Smooth muscle cell (in vitro differentiated cells): ENCODE measurements around the gene TTC1. TPM values are rescaled to one million over a fixed set of nuclear protein-coding genes. Genes with fewer than 3 reads are reported as not detected.
A peak's percentile ranks its signal among the peaks of the same experiment; 100 is the strongest.

Experiments used
- DNase-seq: peaks from one replicate; lab custom pipeline; 2025; ENCODE audit not compliant: unreplicated experiment; lab: John Stamatoyannopoulos, UW
- H2AFZ ChIP-seq: fragments of 200-600 bp; sonication (generic); 2 replicates; pipeline ENCODE4 v1.6.0; 2016; ENCODE audit warnings: antibody characterized with exemption, low read depth, mild to moderate bottlenecking
- H3F3A ChIP-seq: fragments of 200-600 bp; sonication (generic); 2 replicates; pipeline ENCODE4 v1.6.0; 2017; ENCODE audit warnings: antibody characterized with exemption, low read depth
- H3K27ac ChIP-seq: fragments of 200-600 bp; sonication (generic); 2 replicates; pipeline ENCODE4 v1.5.1; 2016; ENCODE audit warnings: low read depth, mild to moderate bottlenecking
- H3K27me3 ChIP-seq: fragments of 200-600 bp; sonication (generic); 2 replicates; pipeline ENCODE4 v1.6.1; 2016; ENCODE audit warnings: low read depth, mild to moderate bottlenecking
- H3K36me3 ChIP-seq: fragments of 200-600 bp; sonication (generic); 2 replicates; pipeline ENCODE4 v1.5.1; 2016; ENCODE audit warnings: low read depth
- H3K4me1 ChIP-seq: fragments of 200-600 bp; sonication (generic); 2 replicates; pipeline ENCODE4 v1.5.1; 2016; ENCODE audit warnings: low read depth
- H3K4me2 ChIP-seq: fragments of 200-600 bp; sonication (generic); 2 replicates; pipeline ENCODE4 v1.6.0; 2016; ENCODE audit warnings: mild to moderate bottlenecking
- H3K4me3 ChIP-seq: fragments of 200-600 bp; sonication (generic); 2 replicates; pipeline ENCODE4 v1.5.1; 2016; ENCODE audit warnings: mild to moderate bottlenecking
- H3K79me2 ChIP-seq: fragments of 200-600 bp; sonication (generic); 2 replicates; pipeline ENCODE4 v1.6.0; 2016; ENCODE audit warnings: low read depth, mild to moderate bottlenecking
- H3K9ac ChIP-seq: fragments of 200-600 bp; sonication (generic); 2 replicates; pipeline ENCODE4 v1.6.0; 2016; ENCODE audit warnings: low read depth
- H3K9me3 ChIP-seq: fragments of 200-600 bp; sonication (generic); replicated peaks from 2 replicates; pipeline ENCODE4 v1.5.1; 2016; ENCODE audit warnings: low read depth
- H4K20me1 ChIP-seq: fragments of 200-600 bp; sonication (generic); 2 replicates; pipeline ENCODE4 v1.6.0; 2016; ENCODE audit warnings: low read depth
- WGBS: methylation state at CpG from one replicate; pipeline ENCODE4 v1.1.7; 2016; ENCODE audit warnings: low lambda C conversion rate; 5-methylcytosine and 5-hydroxymethylcytosine counted together
- polyA plus RNA-seq: library from polyadenylated mRNA; unstranded; fragments of >200 nt; fragmentation: Nextera tagmentation; extraction: Ambion mirVana; gene quantifications from 2 replicates; pipeline ENCODE4 v1.2.1, GENCODE V29; 2016
- total RNA-seq: library from RNA; depleted of rRNA; stranded (reverse); fragments of >200 nt; gene quantifications from 2 replicates; pipeline ENCODE4 v1.2.3, GENCODE V29; 2014
- TF ChIP-seq, protein P1 (sequence below): fragments of 200-600 bp; sonication (generic); IDR thresholded peaks from 2 replicates; pipeline ENCODE4 v1.5.1; 2017; ENCODE audit warnings: borderline replicate concordance, mild to moderate bottlenecking, antibody characterized with exemption; ENCODE audit not compliant: insufficient read depth, poor library complexity, severe bottlenecking

TTC1 gene
- total and polyA plus RNA-seq, 2 experiments from 2014 or later, result 31.5 to 50.7 TPM

GRCh38 chr5:160044391-160044804 lies 35.5 kb downstream of the TTC1 start:
- peaks cover 6% of the 10 kb centered on the region for H3K4me1 ChIP-seq
- H3F3A ChIP-seq, result no peaks in the 10 kb centered on the region
- TF ChIP-seq, protein P1, sequence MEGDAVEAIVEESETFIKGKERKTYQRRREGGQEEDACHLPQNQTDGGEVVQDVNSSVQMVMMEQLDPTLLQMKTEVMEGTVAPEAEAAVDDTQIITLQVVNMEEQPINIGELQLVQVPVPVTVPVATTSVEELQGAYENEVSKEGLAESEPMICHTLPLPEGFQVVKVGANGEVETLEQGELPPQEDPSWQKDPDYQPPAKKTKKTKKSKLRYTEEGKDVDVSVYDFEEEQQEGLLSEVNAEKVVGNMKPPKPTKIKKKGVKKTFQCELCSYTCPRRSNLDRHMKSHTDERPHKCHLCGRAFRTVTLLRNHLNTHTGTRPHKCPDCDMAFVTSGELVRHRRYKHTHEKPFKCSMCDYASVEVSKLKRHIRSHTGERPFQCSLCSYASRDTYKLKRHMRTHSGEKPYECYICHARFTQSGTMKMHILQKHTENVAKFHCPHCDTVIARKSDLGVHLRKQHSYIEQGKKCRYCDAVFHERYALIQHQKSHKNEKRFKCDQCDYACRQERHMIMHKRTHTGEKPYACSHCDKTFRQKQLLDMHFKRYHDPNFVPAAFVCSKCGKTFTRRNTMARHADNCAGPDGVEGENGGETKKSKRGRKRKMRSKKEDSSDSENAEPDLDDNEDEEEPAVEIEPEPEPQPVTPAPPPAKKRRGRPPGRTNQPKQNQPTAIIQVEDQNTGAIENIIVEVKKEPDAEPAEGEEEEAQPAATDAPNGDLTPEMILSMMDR, result no peak
- no peaks in the 10 kb centered on the region for H4K20me1 ChIP-seq
- H2AFZ ChIP-seq, result no peak overlapping the region
- H3K9ac ChIP-seq, result no peak overlapping the region
- H3K79me2 ChIP-seq, result no peaks in the 10 kb centered on the region
- peak overlapping the region; percentile 28 for H3K4me2 ChIP-seq
- H3K36me3 ChIP-seq, result no peaks in the 10 kb centered on the region
- H3K4me3 ChIP-seq, result no peak overlapping the region
- H3K27me3 ChIP-seq, result no peaks in the 10 kb centered on the region
- no peak overlapping the region for H3K27ac ChIP-seq
- WGBS, result 73% methylated on average over 1 of the region's 1 CpG
- no peak for DNase-seq
- no peaks in the 10 kb centered on the region for H3K9me3 ChIP-seq

GRCh38 chr5:160044967-160045366 lies 36.0 kb downstream of the TTC1 start:
- Histone ChIP-seq H3K27ac (no peak overlapping the region), H3K4me3 (no peak overlapping the region), H3K9ac (no peak overlapping the region), H4K20me1 (no peaks in the 10 kb centered on the region), H3K36me3 (no peaks in the 10 kb centered on the region), H3K27me3 (no peaks in the 10 kb centered on the region), H3K79me2 (no peaks in the 10 kb centered on the region), H3K4me2 (peak overlapping the region; percentile 28), H3K4me1 (peaks cover 6% of the 10 kb centered on the region), H2AFZ (no peak overlapping the region), H3K9me3 (no peaks in the 10 kb centered on the region), H3F3A (no peaks in the 10 kb centered on the region)
- WGBS, result 58% methylated on average over 3 of the region's 3 CpGs
- TF ChIP-seq, protein P1, result no peak
- no peak for DNase-seq

GRCh38 chr5:160047423-160047822 lies 38.5 kb downstream of the TTC1 start:
- Histone ChIP-seq H3K4me2 (no peak overlapping the region), H2AFZ (no peak overlapping the region), H3K9ac (no peak overlapping the region), H3K4me1 (peaks cover 6% of the 10 kb centered on the region), H3K27ac (no peak overlapping the region), H4K20me1 (no peaks in the 10 kb centered on the region), H3F3A (no peaks in the 10 kb centered on the region), H3K27me3 (no peaks in the 10 kb centered on the region), H3K36me3 (peaks cover 16% of the 10 kb centered on the region), H3K79me2 (no peaks in the 10 kb centered on the region), H3K9me3 (no peaks in the 10 kb centered on the region), H3K4me3 (no peak overlapping the region)
- WGBS, result 95% methylated on average over 3 of the region's 3 CpGs
- TF ChIP-seq, protein P1, result no peak
- no peak for DNase-seq

GRCh38 chr5:160048131-160048530 lies 39.2 kb downstream of the TTC1 start:
- Histone ChIP-seq H3K36me3 (peaks cover 16% of the 10 kb centered on the region), H3K79me2 (no peaks in the 10 kb centered on the region)
- 90% methylated on average over 9 of the region's 9 CpGs for WGBS

More at GRCh38 chr5:160048131-160048530, 39.2 kb downstream of the TTC1 start:
- Histone ChIP-seq H4K20me1 (no peaks in the 10 kb centered on the region), H3K4me1 (peaks cover 6% of the 10 kb centered on the region), H3K27ac (no peak overlapping the region), H3F3A (no peaks in the 10 kb centered on the region), H3K4me3 (no peak overlapping the region), H3K9me3 (no peaks in the 10 kb centered on the region), H3K4me2 (no peak overlapping the region), H2AFZ (no peak overlapping the region), H3K9ac (no peak overlapping the region), H3K27me3 (no peaks in the 10 kb centered on the region)
- TF ChIP-seq, protein P1, result no peak
- DNase-seq, result no peak
